HG03045 (cell line): ENCODE measurements around the gene TMEM47.

Source experiments
- ATAC-seq: cut with Tn5 transposase; IDR thresholded peaks from one replicate; pipeline ENCODE4 v1.9.1; 2021; ENCODE audit warnings: mild to moderate bottlenecking, moderate library complexity; ENCODE audit not compliant: unreplicated experiment

The TMEM47 gene

DNA sequence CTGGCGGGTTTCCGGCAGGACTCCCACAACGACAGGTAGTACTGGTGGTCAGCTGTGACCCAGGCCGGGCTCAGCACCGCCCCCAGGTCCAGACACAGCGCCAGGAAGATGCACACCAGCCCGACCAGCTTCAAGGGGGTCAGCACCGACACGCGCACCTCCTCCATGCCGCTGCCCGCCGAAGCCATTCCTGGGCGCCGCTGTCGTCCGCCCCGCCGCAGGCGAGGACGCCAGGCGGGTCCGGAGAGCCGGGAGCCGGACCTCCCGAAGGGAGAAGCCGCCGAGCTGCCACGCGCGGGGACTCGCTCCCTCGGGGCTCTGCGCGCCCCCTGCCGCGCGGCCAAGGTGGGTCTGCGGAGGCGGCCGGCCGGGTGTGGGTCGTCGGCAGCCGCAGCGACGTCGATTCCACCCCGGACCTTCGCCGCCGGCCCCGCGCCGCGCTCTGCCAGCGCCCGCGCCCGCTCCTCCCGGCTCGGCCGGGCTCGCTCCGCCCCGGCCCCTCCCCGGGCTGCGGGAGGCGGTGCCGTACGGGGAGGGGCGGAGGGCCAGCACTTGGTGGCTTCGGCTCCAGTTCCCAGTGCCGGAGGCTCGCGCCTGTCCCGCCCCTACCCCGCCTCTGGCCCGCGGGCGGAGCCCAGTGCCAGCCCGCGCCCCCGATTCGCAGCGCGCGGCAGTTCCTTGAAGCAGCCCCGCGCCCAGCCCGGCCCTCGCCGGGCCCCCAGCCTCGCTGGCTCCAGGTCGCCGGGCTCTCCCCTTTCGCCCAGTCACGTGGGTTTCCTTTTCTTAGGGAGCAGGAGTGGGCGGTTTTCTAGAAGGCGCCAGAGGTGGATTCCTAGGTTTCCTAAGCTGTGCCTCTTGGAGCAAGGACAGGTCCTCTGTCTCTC is at the start of gene TMEM47:
TSS of gene TMEM47 (minus strand) at position 444 of the 884 bp plus-strand sequence. CDS start at position 188, 256 bp downstream.
- ATAC-seq: no peak

- ATAC-seq: no peak
These were observed 30.0 kb upstream of the TMEM47 start for GRCh38 chrX:34687095-34687494.

- ATAC-seq: no peak
These were observed 2.5 kb upstream of the TMEM47 start for GRCh38 chrX:34659575-34659974.

GRCh38 chrX:34658326-34658725 is 1.2 kb upstream of the TMEM47 start:
- no peak for ATAC-seq

DNA sequence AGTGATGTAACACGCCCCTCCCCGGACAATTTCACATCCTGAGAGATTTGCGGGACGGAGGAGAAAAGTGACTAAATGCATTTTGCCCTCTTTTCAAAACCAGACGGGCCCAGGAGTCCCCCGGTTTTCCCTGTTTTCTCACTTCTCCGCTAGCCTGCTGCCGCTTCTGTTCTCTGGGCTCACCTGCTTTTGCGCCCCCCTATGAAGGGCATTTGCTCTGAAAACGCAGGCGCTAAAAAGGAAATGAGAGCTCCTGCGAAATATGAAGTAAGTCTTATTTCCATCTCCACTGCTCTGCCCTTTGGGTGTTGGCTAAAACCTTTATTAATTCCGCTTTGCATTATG is 613 bp upstream of the TMEM47 start:
- no peak for ATAC-seq

DNA sequence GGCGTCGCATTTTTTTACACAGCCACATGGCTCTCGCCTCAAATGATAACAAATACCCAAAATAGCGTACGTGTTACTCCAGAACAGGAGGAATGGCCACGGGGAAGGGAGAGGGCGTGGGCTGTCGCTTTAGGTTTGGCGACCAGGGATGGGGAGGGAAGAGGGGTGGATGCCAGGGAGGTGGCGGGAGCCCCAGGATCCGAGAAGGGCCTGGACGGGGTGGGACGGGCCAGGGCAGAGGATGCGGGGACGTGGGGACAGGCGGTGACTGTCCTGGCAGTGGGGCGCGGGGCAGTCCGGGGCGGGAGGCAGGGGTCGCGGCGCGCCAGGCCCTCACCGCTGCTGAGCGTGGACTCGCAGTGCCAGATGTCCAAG is 631 bp downstream of the TMEM47 start:
- no peak for ATAC-seq

DNA sequence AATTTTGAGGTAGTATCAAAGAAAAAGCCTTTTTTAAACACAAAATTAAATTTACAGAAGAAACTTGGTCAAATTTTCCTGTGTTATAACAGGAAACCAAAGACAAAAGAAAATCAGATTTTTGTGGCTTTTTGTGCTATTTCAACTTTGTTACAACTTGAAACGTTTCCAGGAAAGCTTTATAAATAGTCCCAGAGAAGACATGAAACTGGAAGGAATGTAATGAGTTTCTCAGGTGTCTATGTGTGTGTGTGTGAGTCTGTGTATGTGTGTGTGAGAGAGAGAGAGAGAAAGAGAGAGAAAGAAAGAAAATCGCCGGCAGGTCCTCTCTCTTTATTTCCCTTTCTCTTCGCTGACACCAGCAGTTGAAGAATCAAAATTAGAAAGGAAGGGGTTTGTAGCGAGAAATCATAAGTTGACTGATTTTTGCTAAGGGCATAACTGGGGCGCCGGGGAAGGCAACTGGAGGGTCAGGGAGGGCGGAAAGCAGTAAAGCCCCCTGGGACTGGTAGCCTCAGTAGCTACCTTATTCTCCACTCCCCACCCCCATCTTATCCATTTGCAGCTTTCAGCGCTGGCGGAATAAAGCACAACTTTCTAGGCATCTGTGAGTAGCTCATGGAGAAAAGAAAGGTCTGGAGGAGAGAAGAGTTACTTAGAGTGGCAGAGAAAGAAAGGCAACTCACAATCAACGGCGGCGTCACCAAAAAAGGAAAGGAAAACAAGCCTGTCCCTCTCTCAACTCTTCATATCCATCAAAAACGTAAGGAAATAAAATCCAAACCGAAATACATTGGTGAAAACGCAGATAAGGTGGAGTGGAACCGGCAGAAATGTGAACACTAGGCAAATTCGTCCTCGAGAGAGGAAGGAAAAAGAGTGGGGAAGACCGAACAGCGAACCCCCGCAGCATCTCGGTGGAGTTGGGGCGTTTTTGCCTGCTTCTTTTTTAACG is 1.3 kb downstream of the TMEM47 start:
- ATAC-seq: no peak

DNA sequence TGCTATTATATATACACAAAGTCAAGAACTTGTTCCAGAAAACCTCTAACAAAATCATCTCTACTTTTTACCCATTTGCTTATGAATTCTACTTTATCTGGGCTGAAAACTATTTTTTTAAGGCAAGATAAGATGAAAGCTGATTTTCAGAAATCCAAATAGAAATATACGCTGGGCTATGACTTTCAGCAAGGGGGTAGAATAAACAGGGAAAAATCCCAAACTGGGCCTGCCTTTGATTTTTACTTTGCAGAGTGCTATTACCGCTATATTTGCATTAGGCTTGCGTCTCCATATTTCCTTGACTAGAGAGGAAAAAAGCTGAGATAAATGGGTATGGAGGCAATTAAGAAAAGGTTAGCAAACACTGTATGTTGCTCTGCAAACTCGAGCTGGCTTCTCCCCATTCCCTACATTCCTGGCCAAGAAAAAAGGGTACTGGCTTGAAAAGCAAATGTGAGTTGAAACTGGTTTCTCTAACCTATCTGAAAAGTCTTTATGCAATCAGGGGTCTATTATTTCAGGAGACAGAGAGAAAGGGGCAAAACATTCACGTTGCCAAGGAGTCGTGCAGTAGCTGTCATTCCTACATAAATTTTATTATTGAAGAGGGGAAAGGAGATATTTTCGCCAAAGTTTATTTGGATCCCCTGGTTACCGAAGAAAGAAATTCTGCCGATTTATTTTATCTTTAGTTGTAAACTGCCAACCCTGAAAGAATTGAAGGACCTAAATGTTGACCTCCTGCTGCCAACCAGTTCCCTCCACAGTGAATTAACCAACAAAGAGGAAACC is 2.2 kb downstream of the TMEM47 start:
- no peak for ATAC-seq

DNA sequence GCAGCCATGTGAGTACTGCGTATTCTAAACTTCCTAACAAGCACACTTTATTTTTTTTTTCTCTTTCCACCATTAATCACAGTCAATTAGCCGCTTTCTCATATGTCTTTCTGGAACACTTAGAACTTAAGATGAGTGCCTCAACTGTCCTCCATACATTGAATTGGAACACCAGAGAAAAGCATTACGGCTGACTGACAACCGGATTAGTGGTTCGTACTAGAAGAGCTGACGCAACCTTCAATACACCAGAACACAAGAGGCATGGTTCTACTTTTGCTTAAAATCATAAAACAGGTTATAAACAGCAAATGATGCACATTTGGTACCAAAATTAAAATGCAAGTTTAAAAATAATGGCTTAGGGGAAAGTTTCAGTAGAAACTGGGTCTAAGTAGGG is 3.3 kb downstream of the TMEM47 start:
- no peak for ATAC-seq

- ATAC-seq: no peak
These were observed 14.2 kb downstream of the TMEM47 start for GRCh38 chrX:34642849-34643248.

GRCh38 chrX:34638116-34638515 is 19.0 kb downstream of the TMEM47 start:
- ATAC-seq: no peak

DNA sequence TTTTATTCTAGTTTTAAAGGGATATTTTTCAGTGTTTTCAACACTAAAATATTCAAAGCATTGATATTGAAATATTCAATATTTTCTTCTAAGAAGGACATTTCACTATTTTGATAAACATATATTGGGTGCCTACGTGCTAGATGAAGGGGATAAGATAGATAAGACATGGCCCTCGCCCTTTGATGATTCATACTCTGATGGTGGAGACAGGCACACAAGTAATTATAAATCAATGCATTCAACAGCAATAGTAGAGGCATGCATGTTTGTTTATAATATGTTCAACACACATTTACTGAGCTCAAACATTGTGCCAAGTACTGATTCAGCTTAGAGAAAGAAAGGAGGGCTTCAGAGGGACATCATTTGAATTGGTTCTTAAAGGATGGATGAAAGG is 22.7 kb downstream of the TMEM47 start:
- ATAC-seq: no peak

DNA sequence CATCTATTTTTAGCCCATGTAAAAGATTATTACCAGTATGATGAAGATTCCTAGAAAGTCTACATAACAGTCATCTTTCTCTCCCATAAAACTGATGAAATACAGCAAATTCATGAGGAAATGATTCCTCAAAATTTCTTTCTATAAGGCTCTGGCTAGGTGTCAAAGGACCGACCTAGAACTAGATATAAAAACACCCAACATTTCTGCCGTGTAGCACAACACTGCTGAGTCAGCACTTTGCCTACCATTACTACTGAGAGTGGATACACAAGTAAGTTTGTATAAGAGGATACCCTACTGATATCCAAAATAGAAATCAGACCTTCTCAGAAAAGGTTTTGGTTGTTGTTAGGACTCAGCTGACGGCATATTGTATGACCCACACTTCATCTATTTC is 24.7 kb downstream of the TMEM47 start:
- ATAC-seq: no peak

- no peak for ATAC-seq
These were observed 25.4 kb downstream of the TMEM47 start for GRCh38 chrX:34631479-34632220.

DNA sequence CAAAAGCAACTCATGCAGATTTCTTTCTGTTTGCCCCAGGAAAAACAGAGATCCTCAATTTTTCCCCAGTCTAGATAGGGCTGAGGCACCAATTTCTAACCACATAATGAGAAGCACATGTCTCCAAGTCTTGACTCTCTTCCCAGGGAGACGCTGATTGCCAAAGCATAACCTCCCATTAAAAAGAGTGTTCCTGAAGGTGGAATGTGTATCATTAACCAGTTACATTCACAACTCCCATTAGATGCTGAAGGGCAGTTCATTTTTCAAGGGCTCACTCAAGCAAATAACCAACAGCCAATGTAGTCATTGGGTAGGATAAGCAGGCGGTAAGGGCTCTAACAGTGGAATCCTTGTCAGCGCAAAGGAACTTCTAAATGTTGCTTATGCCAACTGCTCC is 27.5 kb downstream of the TMEM47 start:
- ATAC-seq: no peak

GRCh38 chrX:34624416-34624815 is 32.7 kb downstream of the TMEM47 start:
- no peak for ATAC-seq

- ATAC-seq: no peak
These were observed 37.2 kb downstream of the TMEM47 start for GRCh38 chrX:34619920-34620319.

DNA sequence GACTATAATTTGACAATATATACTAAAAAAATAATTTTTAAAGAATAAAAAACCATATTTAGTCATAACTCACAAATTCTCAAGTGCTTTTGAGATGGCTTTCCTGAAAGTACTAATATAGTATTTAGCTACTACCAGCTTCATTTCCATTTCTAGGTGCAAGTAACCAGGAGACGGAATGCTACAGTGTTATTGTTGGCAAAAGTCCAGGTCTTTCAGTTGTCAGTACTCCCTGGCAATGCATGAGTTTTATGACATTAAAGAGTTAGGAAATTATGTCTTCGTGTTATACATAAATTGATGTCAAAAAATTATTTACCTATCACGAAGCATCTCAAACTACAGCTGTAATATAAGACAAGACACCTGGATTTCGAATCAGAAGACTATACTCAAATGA is 45.0 kb downstream of the TMEM47 start:
- ATAC-seq: no peak

DNA sequence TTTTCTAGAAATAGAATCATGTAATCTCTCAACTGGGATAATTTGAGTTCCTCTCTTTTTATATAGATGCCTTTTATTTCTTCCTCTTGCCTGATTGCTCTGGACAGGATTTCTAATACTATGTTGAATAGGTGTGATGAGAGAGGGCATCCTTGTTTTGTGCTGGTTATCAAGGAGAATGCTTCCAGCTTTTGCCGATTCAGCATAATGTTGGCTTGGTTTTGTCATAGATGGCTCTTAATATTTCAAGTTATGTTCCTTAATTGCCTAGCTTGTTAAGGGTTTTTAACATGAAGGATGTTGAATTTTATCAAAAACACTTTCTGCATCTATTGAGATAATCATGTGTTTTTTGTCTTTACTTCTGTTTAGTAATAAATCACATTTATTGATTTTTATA is 58.7 kb downstream of the TMEM47 start:
- no peak for ATAC-seq

DNA sequence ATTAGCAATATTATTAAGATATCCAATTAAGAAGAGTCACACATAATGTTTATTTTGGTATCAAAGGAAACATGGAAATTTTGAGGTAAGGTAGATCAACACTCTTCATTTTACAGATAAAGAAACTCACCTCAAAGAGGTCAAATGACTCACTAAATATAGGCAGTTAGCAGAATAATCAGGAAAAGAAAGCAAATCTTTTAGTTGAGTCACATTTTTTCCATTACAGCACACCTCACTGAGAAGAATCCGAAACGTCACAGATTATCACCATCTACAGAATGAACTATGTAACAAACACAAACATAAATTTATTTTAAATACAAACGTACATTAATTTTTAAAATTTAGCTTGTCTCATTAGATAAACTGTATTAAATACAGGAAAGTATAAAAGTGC is 70.1 kb downstream of the TMEM47 start:
- no peak for ATAC-seq
